CD4-positive, alpha-beta T cell treated with Interleukin-6 at 100 ng/mL for 8 hours (primary cell): Measurements from ENCODE around the gene STK39.

Experiments used
- DNase-seq: peaks from one replicate; pipeline ENCODE4 v3.0.0-alpha.2; 2020; ENCODE audit warnings: mixed read lengths, low spot score

Gene STK39

GRCh38 chr2:168243061-168243460 is 4.3 kb downstream of the STK39 start:
- no peak for DNase-seq

- no peak for DNase-seq
Observed at GRCh38 chr2:168241746-168242145, 5.6 kb downstream of the STK39 start.

- peak; percentile 19 for DNase-seq
Observed at GRCh38 chr2:168241208-168241607, 6.2 kb downstream of the STK39 start.

- DNase-seq: no peak
Observed at GRCh38 chr2:168239281-168239680, 8.1 kb downstream of the STK39 start.

- DNase-seq: no peak
Observed at GRCh38 chr2:168237741-168238140, 9.7 kb downstream of the STK39 start.

- DNase-seq: peak; percentile 17
Observed at GRCh38 chr2:168234407-168235085, 12.8 kb downstream of the STK39 start.

GRCh38 chr2:168233726-168234406 is 13.5 kb downstream of the STK39 start:
- DNase-seq: no peak

GRCh38 chr2:168233166-168233565 is 14.2 kb downstream of the STK39 start:
- no peak for DNase-seq

- no peak for DNase-seq
Observed at GRCh38 chr2:168231609-168232241, 15.7 kb downstream of the STK39 start.

GRCh38 chr2:168230389-168230788 is 17.0 kb downstream of the STK39 start:
- no peak for DNase-seq

- no peak for DNase-seq
Observed at GRCh38 chr2:168224346-168224745, 23.0 kb downstream of the STK39 start.

GRCh38 chr2:168222088-168222487 is 25.3 kb downstream of the STK39 start:
- DNase-seq: no peak

- DNase-seq: no peak
Observed at GRCh38 chr2:168220965-168221819, 26.2 kb downstream of the STK39 start.

- no peak for DNase-seq
Observed at GRCh38 chr2:168217920-168218319, 29.5 kb downstream of the STK39 start.

- DNase-seq: no peak
Observed at GRCh38 chr2:168216351-168217005, 30.9 kb downstream of the STK39 start.

GRCh38 chr2:168215813-168216212 is 31.6 kb downstream of the STK39 start:
- no peak for DNase-seq

GRCh38 chr2:168212866-168213265 is 34.5 kb downstream of the STK39 start:
- no peak for DNase-seq

GRCh38 chr2:168212167-168212566 is 35.2 kb downstream of the STK39 start:
- no peak for DNase-seq

- DNase-seq: no peak
Observed at GRCh38 chr2:168211664-168212163, 35.7 kb downstream of the STK39 start.

- no peak for DNase-seq
Observed at GRCh38 chr2:168210895-168211570, 36.4 kb downstream of the STK39 start.
